Measurements from ENCODE around the gene CFAP99. TPM values are rescaled to one million over a fixed set of nuclear protein-coding genes. Genes with fewer than 3 reads are reported as not detected.

CFAP99 gene
- total RNA-seq, 2 experiments from 2014 or later: not detected

DNA sequence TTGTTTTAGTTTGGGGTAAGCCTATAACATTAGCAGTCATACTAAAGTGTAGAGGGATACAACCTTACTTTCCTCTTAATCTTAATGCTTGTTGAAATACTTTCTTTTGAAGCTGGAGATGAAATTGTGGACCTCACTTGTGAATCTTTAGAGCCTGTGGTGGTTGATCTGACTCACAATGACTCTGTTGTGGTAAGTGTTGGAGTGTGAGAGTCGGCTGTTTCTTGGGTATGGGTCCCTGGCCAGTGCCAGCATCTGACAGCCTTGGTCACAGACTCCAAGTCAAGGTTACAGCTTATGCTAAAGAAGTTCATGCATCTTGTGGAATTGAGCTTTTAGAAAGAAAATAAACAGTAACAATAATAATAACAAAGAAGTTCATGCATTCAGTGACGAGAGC lies 81.8 kb downstream of the CFAP99 start:
- intact Hi-C loops (cut with micrococcal nuclease): no loop called here
- Mint-ChIP-seq H3K36me3 (ENCODE audit: low read depth) (peaks cover 45% of the 10 kb centered on the region), H3K27ac (peak overlapping the region; percentile 50), H3K4me3 (no peak overlapping the region), H3K9me3 (no peaks in the 10 kb centered on the region), H3K27me3 (ENCODE audit: low read depth) (no peaks in the 10 kb centered on the region), H3K4me1 (ENCODE audit: low read depth) (peaks cover 7% of the 10 kb centered on the region)
- DNase-seq: no peak
- CTCF ChIA-PET: no interaction called here

DNA sequence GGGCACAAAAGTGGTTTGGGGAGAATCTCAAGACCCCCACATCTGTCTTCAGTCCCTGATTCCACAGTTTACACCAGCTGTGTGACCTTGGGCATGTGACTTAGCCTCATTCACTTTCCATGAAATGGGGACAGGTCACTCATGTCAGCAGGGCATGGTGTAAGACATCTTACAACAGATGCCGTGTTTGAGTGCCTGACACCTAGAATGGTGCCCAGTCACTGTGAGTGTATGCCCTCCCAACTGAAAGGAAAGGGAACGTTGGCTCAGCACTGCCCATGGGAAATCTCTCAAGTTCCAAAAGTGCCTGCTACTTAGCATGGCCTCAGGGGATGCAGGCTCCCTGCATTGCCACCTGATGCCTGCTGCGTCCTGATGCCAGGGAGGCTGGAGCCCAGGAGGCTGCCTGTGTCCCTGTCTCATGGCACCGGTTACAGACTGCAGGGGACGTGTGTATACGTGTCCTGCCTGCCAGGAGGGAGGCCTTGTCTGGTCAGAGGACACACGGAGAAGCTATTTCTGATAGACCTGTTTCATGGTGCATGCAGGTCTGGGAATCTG lies 82.4 kb downstream of the CFAP99 start:
- H3K36me3 Mint-ChIP-seq (ENCODE audit: low read depth): peaks cover 43% of the 10 kb centered on the region
- DNase-seq: no peak
- no peak overlapping the region for H3K4me3 Mint-ChIP-seq
- H3K27me3 Mint-ChIP-seq (ENCODE audit: low read depth): no peaks in the 10 kb centered on the region
- H3K4me1 Mint-ChIP-seq (ENCODE audit: low read depth): peaks cover 7% of the 10 kb centered on the region
- intact Hi-C loops (cut with micrococcal nuclease): no loop called here
- no peaks in the 10 kb centered on the region for H3K9me3 Mint-ChIP-seq
- CTCF ChIA-PET: no interaction called here
- H3K27ac Mint-ChIP-seq: peak overlapping the region; percentile 55

DNA sequence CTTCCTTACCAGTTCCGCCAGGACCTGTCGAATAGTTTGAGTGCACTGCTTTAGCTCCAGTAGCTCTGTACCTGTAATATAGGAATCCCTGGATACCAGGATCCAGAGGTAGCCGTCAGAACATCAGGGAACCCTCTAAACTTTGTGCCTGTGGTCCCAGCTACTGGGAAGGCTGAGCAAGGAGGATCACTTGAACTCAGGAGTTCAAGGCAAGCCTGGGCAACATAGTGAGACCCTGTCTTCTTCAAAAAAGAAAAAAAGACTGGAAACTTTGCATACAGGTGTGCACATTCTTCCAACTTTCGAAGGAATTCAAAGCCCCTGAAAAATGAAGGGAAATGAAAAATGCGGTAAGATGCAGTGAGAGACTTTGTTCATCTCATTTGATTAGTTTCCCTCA lies 85.1 kb downstream of the CFAP99 start:
- intact Hi-C loops (cut with micrococcal nuclease): no loop called here
- CTCF ChIA-PET: interaction anchor here (0.8 kb wide), 1 partner anchor 35 kb away, joined by 3 read pairs; the partner anchor contains the start of gene RNF4

DNA sequence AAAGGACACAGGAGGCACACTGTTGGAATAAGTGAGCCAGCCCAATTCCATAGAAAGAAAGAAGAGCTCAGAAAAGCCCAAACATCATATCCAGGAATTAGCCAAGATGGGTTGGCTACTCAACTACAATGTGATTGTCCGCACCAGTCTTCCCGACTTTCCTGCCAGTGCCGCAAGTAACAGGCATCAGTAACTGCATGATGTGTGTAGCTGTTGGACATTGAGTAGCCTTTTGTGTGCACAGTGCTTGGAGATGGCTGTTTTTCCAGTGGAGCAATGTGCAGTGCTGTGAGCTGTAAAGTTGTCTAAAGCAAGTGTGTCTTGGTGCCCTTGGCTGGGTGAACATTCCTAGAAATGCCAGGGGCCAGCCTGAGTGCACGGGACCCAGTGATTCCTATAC lies 88.5 kb downstream of the CFAP99 start:
- no peak for DNase-seq
- CTCF ChIA-PET: no interaction called here
- Mint-ChIP-seq H3K9me3 (no peaks in the 10 kb centered on the region), H3K4me3 (no peak overlapping the region), H3K27ac (no peak overlapping the region), H3K36me3 (ENCODE audit: low read depth) (peaks cover 33% of the 10 kb centered on the region), H3K4me1 (ENCODE audit: low read depth) (peaks cover 2% of the 10 kb centered on the region), H3K27me3 (ENCODE audit: low read depth) (no peaks in the 10 kb centered on the region)
- intact Hi-C loops (cut with micrococcal nuclease): no loop called here

More for the DNA sequence above, 85.1 kb downstream of the CFAP99 start:
- Mint-ChIP-seq H3K27ac (no peak overlapping the region), H3K36me3 (ENCODE audit: low read depth) (peaks cover 39% of the 10 kb centered on the region), H3K27me3 (ENCODE audit: low read depth) (no peaks in the 10 kb centered on the region), H3K9me3 (no peaks in the 10 kb centered on the region), H3K4me3 (no peak overlapping the region), H3K4me1 (ENCODE audit: low read depth) (peaks cover 7% of the 10 kb centered on the region)
- no peak for DNase-seq

DNA sequence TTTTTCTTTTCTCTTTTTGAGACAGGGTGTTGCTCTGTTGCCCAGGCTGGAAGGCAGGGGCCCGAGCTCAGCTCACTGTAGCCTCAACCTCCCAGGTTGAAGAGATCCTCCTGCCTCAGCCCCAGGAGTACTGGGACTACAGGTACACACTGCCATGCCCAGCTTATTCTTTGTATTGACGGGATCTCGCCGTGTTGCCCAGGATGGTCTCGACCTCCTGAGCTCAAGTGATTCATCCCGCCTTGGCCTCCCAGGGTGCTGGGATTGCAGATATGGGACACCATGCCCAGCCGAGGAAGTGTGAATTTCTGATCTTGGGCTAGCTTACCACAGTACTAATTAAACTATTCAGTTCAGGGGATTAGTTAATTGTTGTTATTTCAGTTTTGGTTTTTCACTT lies 89.1 kb downstream of the CFAP99 start:
- no peaks in the 10 kb centered on the region for H3K27me3 Mint-ChIP-seq (ENCODE audit: low read depth)
- H3K36me3 Mint-ChIP-seq (ENCODE audit: low read depth): peaks cover 34% of the 10 kb centered on the region
- peak overlapping the region; percentile 7 for H3K27ac Mint-ChIP-seq
- no peak overlapping the region for H3K4me3 Mint-ChIP-seq
- H3K4me1 Mint-ChIP-seq (ENCODE audit: low read depth): peaks cover 2% of the 10 kb centered on the region
- CTCF ChIA-PET: no interaction called here
- intact Hi-C loops (cut with micrococcal nuclease): no loop called here
- H3K9me3 Mint-ChIP-seq: no peaks in the 10 kb centered on the region
- no peak for DNase-seq

DNA sequence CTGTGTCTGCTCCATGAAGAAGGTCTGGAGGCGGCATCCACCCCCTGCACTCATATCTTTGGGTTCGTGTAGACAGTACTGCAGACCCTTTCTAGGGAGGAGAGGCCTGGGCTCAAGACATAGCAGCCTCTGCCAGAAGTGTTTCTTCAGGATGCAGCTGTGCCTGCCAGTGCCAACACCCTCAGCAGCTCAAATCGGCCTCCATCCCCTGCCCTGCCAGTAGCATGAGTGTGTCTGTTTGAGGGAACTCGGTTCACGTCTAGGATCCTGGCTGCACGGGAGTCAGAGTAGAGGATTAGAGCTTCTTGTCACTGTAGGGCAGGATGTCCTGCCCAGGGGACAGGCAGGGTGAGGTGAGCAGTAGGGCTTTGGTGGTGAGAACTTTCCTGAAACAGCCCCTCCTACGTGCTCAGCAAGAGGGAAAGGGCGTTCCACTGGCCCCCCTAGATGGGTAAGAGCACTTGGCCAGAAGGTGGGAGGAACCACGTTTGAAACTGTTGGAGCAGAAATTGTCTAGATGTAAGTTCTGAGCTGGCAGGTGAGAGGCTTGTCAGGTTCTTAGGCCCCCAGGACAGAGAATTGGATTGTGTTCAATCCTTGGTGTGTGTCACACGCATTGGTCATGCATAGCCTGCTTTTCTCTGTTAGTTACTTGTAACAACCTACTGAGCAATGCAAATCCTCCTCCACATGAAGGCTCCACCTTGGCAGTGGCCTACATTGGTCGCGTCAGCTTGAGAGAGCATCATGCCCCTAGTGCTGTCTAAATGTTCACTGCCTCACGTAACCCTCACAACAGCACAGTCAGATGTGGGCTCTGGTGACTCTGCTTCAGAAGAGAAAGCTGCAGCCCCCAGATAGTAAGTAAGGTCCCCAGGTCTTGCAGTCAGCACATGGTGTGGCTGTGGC lies 91.8 kb downstream of the CFAP99 start:
- peaks cover 43% of the 10 kb centered on the region for H3K36me3 Mint-ChIP-seq (ENCODE audit: low read depth)
- H3K4me3 Mint-ChIP-seq: no peak overlapping the region
- H3K9me3 Mint-ChIP-seq: no peaks in the 10 kb centered on the region
- H3K4me1 Mint-ChIP-seq (ENCODE audit: low read depth): peaks cover 2% of the 10 kb centered on the region
- intact Hi-C loops (cut with micrococcal nuclease): no loop called here
- H3K27me3 Mint-ChIP-seq (ENCODE audit: low read depth): no peaks in the 10 kb centered on the region
- peak overlapping the region; percentile 41 for H3K27ac Mint-ChIP-seq
- DNase-seq: no peak
- CTCF ChIA-PET: no interaction called here

DNA sequence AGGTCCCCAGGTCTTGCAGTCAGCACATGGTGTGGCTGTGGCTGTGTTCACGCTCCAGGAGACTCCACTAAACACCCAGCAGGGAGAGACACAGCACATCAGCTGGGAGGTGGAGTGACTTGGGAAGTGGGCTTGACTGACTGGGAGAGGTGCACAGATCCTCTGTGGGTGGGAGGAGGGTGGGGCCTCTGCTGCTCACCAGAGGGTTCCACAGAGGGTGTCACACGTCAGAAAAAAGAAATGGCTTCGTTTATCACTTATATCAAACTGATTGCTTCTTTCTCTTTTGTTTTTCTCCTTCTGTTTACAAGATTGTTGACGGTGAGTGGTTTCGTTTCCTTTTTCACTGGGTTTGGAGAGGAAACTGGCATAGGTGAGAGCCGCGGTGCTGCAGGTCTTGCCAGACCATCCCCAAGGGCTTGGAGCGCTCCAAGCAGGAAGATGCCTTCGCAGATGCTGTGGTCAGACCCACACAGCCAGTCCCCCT lies 92.9 kb downstream of the CFAP99 start:
- no peaks in the 10 kb centered on the region for H3K9me3 Mint-ChIP-seq
- no peak for DNase-seq
- no peaks in the 10 kb centered on the region for H3K27me3 Mint-ChIP-seq (ENCODE audit: low read depth)
- CTCF ChIA-PET: interaction anchor here (0.6 kb wide), 1 partner anchor 253 kb away, joined by 3 read pairs; no protein-coding TSS in a partner anchor
- H3K36me3 Mint-ChIP-seq (ENCODE audit: low read depth): peaks cover 44% of the 10 kb centered on the region
- no peaks in the 10 kb centered on the region for H3K4me1 Mint-ChIP-seq (ENCODE audit: low read depth)
- intact Hi-C loops (cut with micrococcal nuclease): no loop called here
- H3K27ac Mint-ChIP-seq: no peak overlapping the region
- no peak overlapping the region for H3K4me3 Mint-ChIP-seq

Other genes starting within 250 kb of the CFAP99 start
- gene HAUS3, start 176.8 kb upstream of the CFAP99 start, total RNA-seq: 10 to 100 TPM; 18.0 to 18.1 TPM
- gene POLN, start 176.8 kb upstream of the CFAP99 start, total RNA-seq: 1 to 10 TPM in 1 of 2 experiments, under 1 TPM in 1; 0.91 to 1.3 TPM
- 1 to 10 TPM; 2.3 to 2.7 TPM for gene MXD4, start 156.8 kb upstream of the CFAP99 start, total RNA-seq
- 1 to 10 TPM; 5.3 to 6.2 TPM for gene ZFYVE28, start 310 bp upstream of the CFAP99 start, total RNA-seq
- gene RNF4, start 50.2 kb downstream of the CFAP99 start, total RNA-seq: 10 to 100 TPM; 69.2 to 73.1 TPM
- 10 to 100 TPM; 20.1 to 20.4 TPM for gene FAM193A, start 117.7 kb downstream of the CFAP99 start, total RNA-seq

All from activated naive CD4-positive, alpha-beta T cell treated with anti-CD3 and anti-CD28 coated beads for 36 hours (primary cell).